ENCODE data around the gene DCST1. TPM values are rescaled to one million over a fixed set of nuclear protein-coding genes. Genes with fewer than 3 reads are reported as not detected.

DCST1 gene
- total RNA-seq, 4 donors from 2014 or later = 0.19 TPM; not detected in 3

DNA sequence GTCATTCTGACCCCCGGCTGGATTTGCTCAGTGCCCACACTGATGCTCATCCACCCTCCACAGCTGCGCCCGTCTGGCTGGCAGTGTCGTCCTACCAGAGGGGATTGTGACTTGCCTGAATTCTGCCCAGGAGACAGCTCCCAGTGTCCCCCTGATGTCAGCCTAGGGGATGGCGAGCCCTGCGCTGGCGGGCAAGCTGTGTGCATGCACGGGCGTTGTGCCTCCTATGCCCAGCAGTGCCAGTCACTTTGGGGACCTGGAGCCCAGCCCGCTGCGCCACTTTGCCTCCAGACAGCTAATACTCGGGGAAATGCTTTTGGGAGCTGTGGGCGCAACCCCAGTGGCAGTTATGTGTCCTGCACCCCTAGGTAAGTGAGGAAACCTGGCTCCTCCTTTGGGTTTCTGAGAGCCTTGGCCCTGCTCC, 24.2 kb downstream of the DCST1 start:
- H3K9me3 ChIP-seq = no peaks in the 10 kb centered on the region
- no peak overlapping the region for H3K27ac ChIP-seq
- H3K36me3 ChIP-seq = peaks cover 19 to 95% (median 54%) of the 10 kb centered on the region in 3 donors
- WGBS, 2 donors = 90 to 100% methylated on average over 4 to 5 of the region's 13 CpGs
- intact Hi-C loops (cut with DNase I) = no loop called here
- no peak overlapping the region for H3K4me3 ChIP-seq
- no peak for DNase-seq
- TF ChIP-seq, protein P1, sequence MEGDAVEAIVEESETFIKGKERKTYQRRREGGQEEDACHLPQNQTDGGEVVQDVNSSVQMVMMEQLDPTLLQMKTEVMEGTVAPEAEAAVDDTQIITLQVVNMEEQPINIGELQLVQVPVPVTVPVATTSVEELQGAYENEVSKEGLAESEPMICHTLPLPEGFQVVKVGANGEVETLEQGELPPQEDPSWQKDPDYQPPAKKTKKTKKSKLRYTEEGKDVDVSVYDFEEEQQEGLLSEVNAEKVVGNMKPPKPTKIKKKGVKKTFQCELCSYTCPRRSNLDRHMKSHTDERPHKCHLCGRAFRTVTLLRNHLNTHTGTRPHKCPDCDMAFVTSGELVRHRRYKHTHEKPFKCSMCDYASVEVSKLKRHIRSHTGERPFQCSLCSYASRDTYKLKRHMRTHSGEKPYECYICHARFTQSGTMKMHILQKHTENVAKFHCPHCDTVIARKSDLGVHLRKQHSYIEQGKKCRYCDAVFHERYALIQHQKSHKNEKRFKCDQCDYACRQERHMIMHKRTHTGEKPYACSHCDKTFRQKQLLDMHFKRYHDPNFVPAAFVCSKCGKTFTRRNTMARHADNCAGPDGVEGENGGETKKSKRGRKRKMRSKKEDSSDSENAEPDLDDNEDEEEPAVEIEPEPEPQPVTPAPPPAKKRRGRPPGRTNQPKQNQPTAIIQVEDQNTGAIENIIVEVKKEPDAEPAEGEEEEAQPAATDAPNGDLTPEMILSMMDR (IDR thresholded peaks at IDR 0.05) = peak in 1 of 6 experiments; percentile 18
- TF ChIP-seq POLR2A (IDR thresholded peaks at IDR 0.05) = no peak
- H3K4me1 ChIP-seq = peaks cover 23 to 39% (median 30%) of the 10 kb centered on the region in 3 donors
- no peaks in the 10 kb centered on the region for H3K27me3 ChIP-seq

DNA sequence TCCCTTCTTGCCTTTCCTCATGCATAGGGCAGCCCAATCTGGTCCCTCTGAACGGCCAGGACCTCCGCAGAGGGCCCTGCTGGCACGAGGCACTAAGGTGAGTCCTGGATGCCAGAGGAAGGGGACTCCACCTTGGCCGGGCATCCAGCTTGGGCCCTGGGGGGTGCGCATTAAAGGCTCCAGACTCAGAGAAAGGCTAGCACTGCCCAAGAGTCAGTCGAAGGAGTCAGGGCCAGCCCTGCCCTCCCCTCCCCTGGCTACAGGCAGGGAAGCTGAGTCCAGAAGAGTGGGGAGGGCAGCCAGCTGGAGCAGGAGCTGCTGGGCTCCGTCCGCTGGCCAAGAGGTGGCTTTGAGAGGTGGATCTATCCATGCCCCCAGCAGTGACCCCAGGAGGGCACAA, 27.1 kb downstream of the DCST1 start:
- H3K36me3 ChIP-seq = peaks cover 14 to 66% (median 34%) of the 10 kb centered on the region in 3 donors
- WGBS, 2 donors = 82% methylated on average over 5 of the region's 8 CpGs; no CpG with 5 or more reads in 1 of the 2 donors
- no peak overlapping the region for H3K4me3 ChIP-seq
- H3K27me3 ChIP-seq = no peaks in the 10 kb centered on the region
- no peaks in the 10 kb centered on the region for H3K9me3 ChIP-seq
- intact Hi-C loops (cut with DNase I) = loop anchor here (10.0 kb wide), 1 partner anchor 96 kb away; the partner anchor contains the start of gene PYGO2
- H3K27ac ChIP-seq = no peak overlapping the region
- no peak for DNase-seq
- TF ChIP-seq, protein P1 (IDR thresholded peaks at IDR 0.05) = no peak
- TF ChIP-seq POLR2A (IDR thresholded peaks at IDR 0.05) = no peak
- peaks cover 31 to 44% (median 33%) of the 10 kb centered on the region in 3 donors for H3K4me1 ChIP-seq

- no peaks in the 10 kb centered on the region for H3K27me3 ChIP-seq
- intact Hi-C loops (cut with DNase I) = loop anchor here (2.0 to 10.0 kb wide), 2 partner anchors 23 to 97 kb away; partner anchors contain the start of gene PYGO2
- no peaks in the 10 kb centered on the region for H3K9me3 ChIP-seq
- 8 to 37% methylated on average over 2 to 13 of the region's 21 CpGs for WGBS, 2 donors
- TF ChIP-seq POLR2A (IDR thresholded peaks at IDR 0.05) = no peak
- TF ChIP-seq, protein P1 (IDR thresholded peaks at IDR 0.05) = peak; percentile 98 to 100 (median 99)
- peaks cover 31 to 46% (median 33%) of the 10 kb centered on the region in 3 donors for H3K4me1 ChIP-seq
- peak overlapping the region in 2 of 4 donors; percentile 90 to 92 for H3K27ac ChIP-seq
- peaks cover 9 to 62% (median 29%) of the 10 kb centered on the region in 3 donors for H3K36me3 ChIP-seq
- no peak overlapping the region for H3K4me3 ChIP-seq
- no peak for DNase-seq
These were observed 27.9 kb downstream of the DCST1 start for GRCh38 chr1:155061381-155062150.

- DNase-seq = no peak
- Histone ChIP-seq H3K36me3 (peaks cover 2 to 58% (median 22%) of the 10 kb centered on the region in 3 donors), H3K4me3 (peak overlapping the region in 3 of 4 donors; percentile 70 to 93 (median 76)), H3K4me1 (peaks cover 31 to 48% (median 33%) of the 10 kb centered on the region in 3 donors), H3K27ac (peak overlapping the region in 3 of 4 donors; percentile 84 to 92 (median 90)), H3K27me3 (no peaks in the 10 kb centered on the region), H3K9me3 (no peaks in the 10 kb centered on the region)
- WGBS, 2 donors = 60 to 64% methylated on average over 2 to 3 of the region's 29 CpGs
- intact Hi-C loops (cut with DNase I) = loop anchor here (2.0 to 10.0 kb wide), 2 partner anchors 23 to 97 kb away; partner anchors contain the start of gene PYGO2
- TF ChIP-seq, protein P1 (IDR thresholded peaks at IDR 0.05) = no peak
- TF ChIP-seq POLR2A (IDR thresholded peaks at IDR 0.05) = no peak
These were observed 28.6 kb downstream of the DCST1 start for GRCh38 chr1:155062151-155062686.

Data from esophagus squamous epithelium (tissue), 5 donors.